LoVo (cell line): ENCODE results near the gene RAPGEF1.
"Not testable (repeated sequence)": the region's sequence is repeated elsewhere in the genome, so short reads cannot be mapped to it uniquely, and the experiment has no call there.

ENCODE experiments used
- DNase-seq: peaks from one replicate; pipeline ENCODE4 v3.0.0-alpha.2; 2016; ENCODE audit warnings: low spot score

Gene RAPGEF1

GRCh38 chr9:131731237-131731636 lies 8.6 kb downstream of the RAPGEF1 start:
- DNase-seq: no peak

- no peak for DNase-seq
These were observed 10.9 kb downstream of the RAPGEF1 start for GRCh38 chr9:131728961-131729360.

GRCh38 chr9:131728546-131728910 lies 11.3 kb downstream of the RAPGEF1 start:
- DNase-seq: no peak

GRCh38 chr9:131727795-131728545 lies 11.9 kb downstream of the RAPGEF1 start:
- no peak for DNase-seq

- no peak for DNase-seq
These were observed 12.6 kb downstream of the RAPGEF1 start for GRCh38 chr9:131727184-131727759.

- DNase-seq: no peak
These were observed 15.2 kb downstream of the RAPGEF1 start for GRCh38 chr9:131724683-131725082.

GRCh38 chr9:131723632-131724031 lies 16.2 kb downstream of the RAPGEF1 start:
- DNase-seq: no peak

GRCh38 chr9:131722255-131722654 lies 17.6 kb downstream of the RAPGEF1 start:
- no peak for DNase-seq

- no peak for DNase-seq
These were observed 18.8 kb downstream of the RAPGEF1 start for GRCh38 chr9:131721076-131721475.

GRCh38 chr9:131720330-131720729 lies 19.5 kb downstream of the RAPGEF1 start:
- DNase-seq: no peak

GRCh38 chr9:131719262-131719908 lies 20.5 kb downstream of the RAPGEF1 start:
- no peak for DNase-seq

- DNase-seq: no peak
These were observed 22.0 kb downstream of the RAPGEF1 start for GRCh38 chr9:131717719-131718460.

- no peak for DNase-seq
These were observed 24.0 kb downstream of the RAPGEF1 start for GRCh38 chr9:131715906-131716305.

- DNase-seq: no peak
These were observed 25.1 kb downstream of the RAPGEF1 start for GRCh38 chr9:131714821-131715220.

GRCh38 chr9:131714161-131714646 lies 25.7 kb downstream of the RAPGEF1 start:
- DNase-seq: no peak

GRCh38 chr9:131713016-131713415 lies 26.9 kb downstream of the RAPGEF1 start:
- DNase-seq: no peak

GRCh38 chr9:131712151-131712716 lies 27.6 kb downstream of the RAPGEF1 start:
- no peak for DNase-seq

GRCh38 chr9:131709771-131710431 lies 30.0 kb downstream of the RAPGEF1 start:
- DNase-seq: no peak

GRCh38 chr9:131709010-131709770 lies 30.7 kb downstream of the RAPGEF1 start:
- DNase-seq: not testable (repeated sequence)

- no peak for DNase-seq
These were observed 31.5 kb downstream of the RAPGEF1 start for GRCh38 chr9:131708226-131709002.
